ENCODE results near the gene RPL31. TPM values are rescaled to one million over a fixed set of nuclear protein-coding genes. Genes with fewer than 3 reads are reported as not detected.
A peak's percentile ranks its signal among the peaks of the same experiment; 100 is the strongest.

RPL31 gene
- total RNA-seq, 1 experiment from 2014 or later: 1,893 TPM

GRCh38 chr2:101002562-101003277 lies 631 bp downstream of the RPL31 start:
- no peak for DNase-seq
- H3K79me2 ChIP-seq (ENCODE audit: insufficient read depth, low read length): peaks cover 15% of the 10 kb centered on the region; the same call in 1 of the 2 replicates
- no peak for TF ChIP-seq CTCF (conservative IDR thresholded peaks at IDR 0.05)
- peaks cover 49 to 54% (median 53%) of the 10 kb centered on the region in 3 experiments for H3K36me3 Mint-ChIP-seq (ENCODE audit: insufficient read depth in 1 of 3, low read depth in 3 of 3)
- peaks cover 3% of the 10 kb centered on the region; the same call in 1 of the 2 replicates for H3K4me1 ChIP-seq (ENCODE audit: insufficient read depth, low read length)
- H2BK120ac ChIP-seq (ENCODE audit: low read depth, low read length, poor library complexity, severe bottlenecking): no peak overlapping the region
- peaks cover 5% of the 10 kb centered on the region in 2 experiments; a peak in 4 of 5 replicates for H3K9me3 Mint-ChIP-seq
- peak overlapping the region; percentile 96 for H3K14ac ChIP-seq (ENCODE audit: insufficient read depth, low read length)
- no peak overlapping the region for H2BK12ac ChIP-seq (ENCODE audit: insufficient read length, low read depth, low read length)
- peaks cover 11% of the 10 kb centered on the region for H3K27me3 Mint-ChIP-seq (ENCODE audit: low read depth)
- H3T11ph ChIP-seq (ENCODE audit: low read length): no peak overlapping the region
- no peaks in the 10 kb centered on the region for H4K20me1 ChIP-seq (ENCODE audit: control insufficient read depth, insufficient read depth, insufficient read length)
- no peak overlapping the region for H2BK15ac ChIP-seq (ENCODE audit: low read depth, low read length)
- H3K9me3 ChIP-seq (ENCODE audit: control insufficient read depth, low read depth, low read length): no peaks in the 10 kb centered on the region
- H4K91ac ChIP-seq (ENCODE audit: insufficient read length, low read depth, low read length): peak overlapping the region; percentile 3
- peak overlapping the region; percentile 83 for H3K4me2 ChIP-seq (ENCODE audit: insufficient read depth, insufficient read length, low read length)
- no peaks in the 10 kb centered on the region for H3K27me3 ChIP-seq (ENCODE audit: insufficient read depth, low read length)
- H3K79me1 ChIP-seq (ENCODE audit: insufficient read depth, low read depth, low read length, poor library complexity, severe bottlenecking): no peaks in the 10 kb centered on the region
- peak overlapping the region; percentile 3; the same call in 1 of the 2 replicates for H3K4ac ChIP-seq (ENCODE audit: low read depth, low read length)
- H3K4me1 Mint-ChIP-seq: peaks cover 29 to 40% of the 10 kb centered on the region in 2 experiments
- peak overlapping the region; percentile 14 for H4K5ac ChIP-seq (ENCODE audit: insufficient read length, low read depth, low read length)
- peak overlapping the region; percentile 70 for H3K56ac ChIP-seq (ENCODE audit: insufficient read length, low read depth, low read length)
- H2BK5ac ChIP-seq (ENCODE audit: insufficient read length, low read length): peak overlapping the region; percentile 7
- peak overlapping the region; percentile 96 for H3K9ac ChIP-seq (ENCODE audit: extremely low read depth, insufficient read length, low read length)
- no peak overlapping the region for H2BK20ac ChIP-seq (ENCODE audit: low read depth, low read length, poor library complexity, severe bottlenecking)
- no peak overlapping the region for H2AK5ac ChIP-seq (ENCODE audit: insufficient read length, low read length)
- H3K4me3 Mint-ChIP-seq: peak overlapping the region; percentile 87 to 98
- WGBS (ENCODE audit: extremely low coverage, insufficient read length, low lambda C conversion rate): no CpG with 5 or more reads among the region's 26 CpGs
- H3K23ac ChIP-seq (ENCODE audit: insufficient read length, low read depth, low read length): no peak overlapping the region
- peak overlapping the region; percentile 95 to 99 (median 98) for H3K27ac Mint-ChIP-seq
- no peak overlapping the region for H3K27ac ChIP-seq (ENCODE audit: insufficient read length, low read depth, low read length)
- no peak overlapping the region for H2AFZ ChIP-seq (ENCODE audit: low read length)
- H3K23me2 ChIP-seq (ENCODE audit: insufficient read length, low read depth, low read length, poor library complexity, severe bottlenecking): peaks cover 8% of the 10 kb centered on the region
- H4K8ac ChIP-seq (replicated peaks; ENCODE audit: insufficient read length, low read depth, low read length): no peak overlapping the region
- peak overlapping the region; percentile 89 for H3K18ac ChIP-seq (ENCODE audit: insufficient read length, low read depth, low read length)
